ENCODE measurements around the gene MTCP1.

- TF ChIP-seq CTCF (conservative IDR thresholded peaks at IDR 0.05 in 1 of 2, IDR thresholded peaks at IDR 0.05 in 1 of 2; ENCODE audit: extremely low read depth in 1 of 2, insufficient read depth in 1 of 2, low read depth in 1 of 2, low read length in 2 of 2) (no peak), EZH2 (IDR thresholded peaks at IDR 0.05; ENCODE audit: borderline replicate concordance, low read length) (no peak)
Measured at GRCh38 chrX:155069414-155069813, 1.5 kb downstream of the MTCP1 start.

Data from mammary epithelial cell (primary cell).